K562 (cell line): ENCODE results near the gene PRSS57. TPM values are rescaled to one million over a fixed set of nuclear protein-coding genes. Genes with fewer than 3 reads are reported as not detected.

Source experiments
- ATF1 ChIP-seq, 2 experiments: fragments of 450-650 bp in 1 of 2; IDR thresholded peaks; 2 replicates each; pipeline ENCODE4 v1.6.1; 2016; ENCODE audit warnings: missing compliant biosample characterization in 1 of 2, missing genetic modification characterization in 1 of 2
- BRD9 ChIP-seq: fragments of 450-650 bp; IDR thresholded peaks from 2 replicates; pipeline ENCODE4 v1.6.1; 2018; ENCODE audit warnings: low read depth; ENCODE audit not compliant: partially characterized antibody
- DIDO1 ChIP-seq: fragments of 450-650 bp; IDR thresholded peaks from 2 replicates; pipeline ENCODE4 v1.6.1; 2016; ENCODE audit warnings: low read depth, missing biosample characterization, missing genetic modification characterization
- EGR1 ChIP-seq: fragments of 450-650 bp; conservative IDR thresholded peaks from 2 replicates; pipeline ENCODE4 v1.6.1; 2017; ENCODE audit warnings: mild to moderate bottlenecking
- FOXJ3 ChIP-seq: sonication (generic); formaldehyde crosslinking; IDR thresholded peaks from 2 replicates; pipeline ENCODE4 v1.4.0; 2020; ENCODE audit warnings: mild to moderate bottlenecking, missing genetic modification reagents
- HIVEP1 ChIP-seq: fragments of 250-450 bp; sonication (Bioruptor Pico); IDR thresholded peaks from 2 replicates; pipeline ENCODE4 v1.4.0; 2020; ENCODE audit warnings: mild to moderate bottlenecking
- MIER1 ChIP-seq: fragments of 450-650 bp; IDR thresholded peaks from 2 replicates; pipeline ENCODE4 v1.6.1; 2016; ENCODE audit warnings: antibody characterized with exemption, mild to moderate bottlenecking, low read depth
- SNIP1 ChIP-seq: fragments of 450-650 bp; IDR thresholded peaks from 2 replicates; pipeline ENCODE4 v1.7.1; 2017; ENCODE audit warnings: low read depth, mild to moderate bottlenecking
- TBL1XR1 ChIP-seq, 2 experiments: IDR thresholded peaks; 2 replicates each; pipeline ENCODE4 v1.6.1; 2012; ENCODE audit warnings: improper control_type of control experiment in 2 of 2, low read length in 2 of 2, mild to moderate bottlenecking in 1 of 2
- TCF7L2 ChIP-seq: fragments of 150-350 bp; IDR thresholded peaks from 2 replicates; pipeline ENCODE4 v1.6.1; 2016; ENCODE audit warnings: low read depth, mild to moderate bottlenecking, low read length, moderate library complexity
- ZNF707 ChIP-seq: fragments of 250-450 bp; sonication (Bioruptor Pico); conservative IDR thresholded peaks from 2 replicates; pipeline ENCODE4 v1.8.0; 2022; ENCODE audit warnings: inconsistent platforms, mild to moderate bottlenecking, moderate library complexity
- ZNF76 ChIP-seq: fragments of 250-450 bp; sonication (Bioruptor Pico); IDR thresholded peaks from 2 replicates; pipeline ENCODE4 v1.4.0; 2020; ENCODE audit warnings: mild to moderate bottlenecking, moderate library complexity, borderline replicate concordance
- polyA plus RNA-seq, 8 experiments: library from polyadenylated mRNA; depleted of rRNA in 4 of 8; stranded (reverse) in 5 of 8; unstranded in 3 of 8; fragments of >200 nt; fragmentation: Nextera tagmentation in 2 of 8; fragmentation: Illumina TruSeq in 1 of 8; extraction: Ambion mirVana in 2 of 8; extraction: Trizol in 1 of 8; gene quantifications; 2 replicates each; pipeline versions ENCODE4 v1.2.1 to v1.2.3, GENCODE V29; 2011 to 2014; ENCODE audit warnings: inconsistent platforms in 1 of 8, missing spikeins in 1 of 8
- total RNA-seq, 7 experiments: library from RNA; depleted of rRNA in 6 of 7; stranded (reverse); fragments of >200 nt in 6 of 7; fragmentation: Illumina TruSeq in 2 of 7; extraction: Trizol in 2 of 7; gene quantifications; 2 replicates each; pipeline versions ENCODE4 v1.2.1 to v1.2.3, GENCODE V29; 2011 to 2021; ENCODE audit warnings: low replicate concordance in 1 of 7
- TF ChIP-seq, protein P1 (sequence below): fragments of 250-450 bp; sonication (Bioruptor Pico); IDR thresholded peaks from 2 replicates; pipeline ENCODE4 v1.5.0; 2021
- TF ChIP-seq, protein P2 (sequence below), 2 experiments: fragments of 450-650 bp in 1 of 2; sonication (generic) in 1 of 2; formaldehyde crosslinking; conservative IDR thresholded peaks; 2 replicates each; pipeline versions ENCODE4 v1.4.0 to v1.8.1; 2020 to 2022; ENCODE audit warnings: mild to moderate bottlenecking in 1 of 2, missing genetic modification reagents in 1 of 2
- TF ChIP-seq, protein P3 (sequence below): fragments of 450-650 bp; IDR thresholded peaks from 2 replicates; pipeline ENCODE4 v1.6.1; 2016; ENCODE audit warnings: mild to moderate bottlenecking, moderate library complexity

PRSS57 gene
- total and polyA plus RNA-seq, 9 of the 15 experiments (the other 6 are each of a cell fraction or from before 2014, with no cell fraction given) = 0.06 to 2.5 (median 1.3) TPM; not detected in 3

DNA sequence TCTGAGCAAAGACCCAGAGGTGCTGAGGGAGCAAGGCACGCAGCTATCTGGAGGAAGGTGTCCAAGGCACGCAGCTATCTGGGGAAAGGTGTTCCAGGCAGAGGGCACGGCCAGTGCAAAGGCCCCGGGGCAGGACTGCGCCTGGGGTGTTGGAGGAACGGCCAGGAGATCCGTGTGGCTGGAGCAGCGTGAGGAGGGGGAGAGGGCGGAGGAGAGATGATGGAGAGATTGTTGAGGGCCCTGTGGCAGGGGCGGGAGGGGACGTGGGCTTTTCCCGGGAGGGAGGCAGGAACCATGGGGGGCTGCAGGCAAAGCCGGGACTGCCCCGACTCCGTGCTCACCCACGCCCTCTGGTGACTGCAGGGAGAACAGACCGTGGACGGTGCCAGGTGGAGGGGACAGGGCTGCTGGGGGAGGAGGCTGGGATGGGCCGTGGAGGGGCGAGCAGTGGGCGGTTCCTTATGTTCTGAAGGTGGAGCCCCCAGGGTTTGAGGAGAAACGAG lies 42.4 kb upstream of the PRSS57 start (continued):
- TF ChIP-seq, protein P1, sequence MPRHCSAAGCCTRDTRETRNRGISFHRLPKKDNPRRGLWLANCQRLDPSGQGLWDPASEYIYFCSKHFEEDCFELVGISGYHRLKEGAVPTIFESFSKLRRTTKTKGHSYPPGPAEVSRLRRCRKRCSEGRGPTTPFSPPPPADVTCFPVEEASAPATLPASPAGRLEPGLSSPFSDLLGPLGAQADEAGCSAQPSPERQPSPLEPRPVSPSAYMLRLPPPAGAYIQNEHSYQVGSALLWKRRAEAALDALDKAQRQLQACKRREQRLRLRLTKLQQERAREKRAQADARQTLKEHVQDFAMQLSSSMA (CRISPR knock-in tag) = no peak
- no peak for TF ChIP-seq TCF7L2
- no peak for TF ChIP-seq ZNF76 (CRISPR knock-in tag)
- no peak for TF ChIP-seq DIDO1 (tag)
- TF ChIP-seq HIVEP1 (CRISPR knock-in tag) = no peak
- TF ChIP-seq BRD9 = no peak
- no peak for TF ChIP-seq ATF1 (CRISPR knock-in tag; IDR thresholded peaks at IDR 0.05)
- TF ChIP-seq ATF1 (tag; IDR thresholded peaks at IDR 0.05) = no peak
- no peak for TF ChIP-seq MIER1
- TF ChIP-seq ZNF707 (CRISPR knock-in tag) = no peak
- TF ChIP-seq TBL1XR1 (IDR thresholded peaks at IDR 0.05; ENCODE audit: low read length in 2 of 2) = no peak
- TF ChIP-seq, protein P2, sequence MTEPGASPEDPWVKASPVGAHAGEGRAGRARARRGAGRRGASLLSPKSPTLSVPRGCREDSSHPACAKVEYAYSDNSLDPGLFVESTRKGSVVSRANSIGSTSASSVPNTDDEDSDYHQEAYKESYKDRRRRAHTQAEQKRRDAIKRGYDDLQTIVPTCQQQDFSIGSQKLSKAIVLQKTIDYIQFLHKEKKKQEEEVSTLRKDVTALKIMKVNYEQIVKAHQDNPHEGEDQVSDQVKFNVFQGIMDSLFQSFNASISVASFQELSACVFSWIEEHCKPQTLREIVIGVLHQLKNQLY (CRISPR knock-in tag; conservative IDR thresholded peaks at IDR 0.05) = no peak
- TF ChIP-seq SNIP1 = no peak
- TF ChIP-seq, protein P3, sequence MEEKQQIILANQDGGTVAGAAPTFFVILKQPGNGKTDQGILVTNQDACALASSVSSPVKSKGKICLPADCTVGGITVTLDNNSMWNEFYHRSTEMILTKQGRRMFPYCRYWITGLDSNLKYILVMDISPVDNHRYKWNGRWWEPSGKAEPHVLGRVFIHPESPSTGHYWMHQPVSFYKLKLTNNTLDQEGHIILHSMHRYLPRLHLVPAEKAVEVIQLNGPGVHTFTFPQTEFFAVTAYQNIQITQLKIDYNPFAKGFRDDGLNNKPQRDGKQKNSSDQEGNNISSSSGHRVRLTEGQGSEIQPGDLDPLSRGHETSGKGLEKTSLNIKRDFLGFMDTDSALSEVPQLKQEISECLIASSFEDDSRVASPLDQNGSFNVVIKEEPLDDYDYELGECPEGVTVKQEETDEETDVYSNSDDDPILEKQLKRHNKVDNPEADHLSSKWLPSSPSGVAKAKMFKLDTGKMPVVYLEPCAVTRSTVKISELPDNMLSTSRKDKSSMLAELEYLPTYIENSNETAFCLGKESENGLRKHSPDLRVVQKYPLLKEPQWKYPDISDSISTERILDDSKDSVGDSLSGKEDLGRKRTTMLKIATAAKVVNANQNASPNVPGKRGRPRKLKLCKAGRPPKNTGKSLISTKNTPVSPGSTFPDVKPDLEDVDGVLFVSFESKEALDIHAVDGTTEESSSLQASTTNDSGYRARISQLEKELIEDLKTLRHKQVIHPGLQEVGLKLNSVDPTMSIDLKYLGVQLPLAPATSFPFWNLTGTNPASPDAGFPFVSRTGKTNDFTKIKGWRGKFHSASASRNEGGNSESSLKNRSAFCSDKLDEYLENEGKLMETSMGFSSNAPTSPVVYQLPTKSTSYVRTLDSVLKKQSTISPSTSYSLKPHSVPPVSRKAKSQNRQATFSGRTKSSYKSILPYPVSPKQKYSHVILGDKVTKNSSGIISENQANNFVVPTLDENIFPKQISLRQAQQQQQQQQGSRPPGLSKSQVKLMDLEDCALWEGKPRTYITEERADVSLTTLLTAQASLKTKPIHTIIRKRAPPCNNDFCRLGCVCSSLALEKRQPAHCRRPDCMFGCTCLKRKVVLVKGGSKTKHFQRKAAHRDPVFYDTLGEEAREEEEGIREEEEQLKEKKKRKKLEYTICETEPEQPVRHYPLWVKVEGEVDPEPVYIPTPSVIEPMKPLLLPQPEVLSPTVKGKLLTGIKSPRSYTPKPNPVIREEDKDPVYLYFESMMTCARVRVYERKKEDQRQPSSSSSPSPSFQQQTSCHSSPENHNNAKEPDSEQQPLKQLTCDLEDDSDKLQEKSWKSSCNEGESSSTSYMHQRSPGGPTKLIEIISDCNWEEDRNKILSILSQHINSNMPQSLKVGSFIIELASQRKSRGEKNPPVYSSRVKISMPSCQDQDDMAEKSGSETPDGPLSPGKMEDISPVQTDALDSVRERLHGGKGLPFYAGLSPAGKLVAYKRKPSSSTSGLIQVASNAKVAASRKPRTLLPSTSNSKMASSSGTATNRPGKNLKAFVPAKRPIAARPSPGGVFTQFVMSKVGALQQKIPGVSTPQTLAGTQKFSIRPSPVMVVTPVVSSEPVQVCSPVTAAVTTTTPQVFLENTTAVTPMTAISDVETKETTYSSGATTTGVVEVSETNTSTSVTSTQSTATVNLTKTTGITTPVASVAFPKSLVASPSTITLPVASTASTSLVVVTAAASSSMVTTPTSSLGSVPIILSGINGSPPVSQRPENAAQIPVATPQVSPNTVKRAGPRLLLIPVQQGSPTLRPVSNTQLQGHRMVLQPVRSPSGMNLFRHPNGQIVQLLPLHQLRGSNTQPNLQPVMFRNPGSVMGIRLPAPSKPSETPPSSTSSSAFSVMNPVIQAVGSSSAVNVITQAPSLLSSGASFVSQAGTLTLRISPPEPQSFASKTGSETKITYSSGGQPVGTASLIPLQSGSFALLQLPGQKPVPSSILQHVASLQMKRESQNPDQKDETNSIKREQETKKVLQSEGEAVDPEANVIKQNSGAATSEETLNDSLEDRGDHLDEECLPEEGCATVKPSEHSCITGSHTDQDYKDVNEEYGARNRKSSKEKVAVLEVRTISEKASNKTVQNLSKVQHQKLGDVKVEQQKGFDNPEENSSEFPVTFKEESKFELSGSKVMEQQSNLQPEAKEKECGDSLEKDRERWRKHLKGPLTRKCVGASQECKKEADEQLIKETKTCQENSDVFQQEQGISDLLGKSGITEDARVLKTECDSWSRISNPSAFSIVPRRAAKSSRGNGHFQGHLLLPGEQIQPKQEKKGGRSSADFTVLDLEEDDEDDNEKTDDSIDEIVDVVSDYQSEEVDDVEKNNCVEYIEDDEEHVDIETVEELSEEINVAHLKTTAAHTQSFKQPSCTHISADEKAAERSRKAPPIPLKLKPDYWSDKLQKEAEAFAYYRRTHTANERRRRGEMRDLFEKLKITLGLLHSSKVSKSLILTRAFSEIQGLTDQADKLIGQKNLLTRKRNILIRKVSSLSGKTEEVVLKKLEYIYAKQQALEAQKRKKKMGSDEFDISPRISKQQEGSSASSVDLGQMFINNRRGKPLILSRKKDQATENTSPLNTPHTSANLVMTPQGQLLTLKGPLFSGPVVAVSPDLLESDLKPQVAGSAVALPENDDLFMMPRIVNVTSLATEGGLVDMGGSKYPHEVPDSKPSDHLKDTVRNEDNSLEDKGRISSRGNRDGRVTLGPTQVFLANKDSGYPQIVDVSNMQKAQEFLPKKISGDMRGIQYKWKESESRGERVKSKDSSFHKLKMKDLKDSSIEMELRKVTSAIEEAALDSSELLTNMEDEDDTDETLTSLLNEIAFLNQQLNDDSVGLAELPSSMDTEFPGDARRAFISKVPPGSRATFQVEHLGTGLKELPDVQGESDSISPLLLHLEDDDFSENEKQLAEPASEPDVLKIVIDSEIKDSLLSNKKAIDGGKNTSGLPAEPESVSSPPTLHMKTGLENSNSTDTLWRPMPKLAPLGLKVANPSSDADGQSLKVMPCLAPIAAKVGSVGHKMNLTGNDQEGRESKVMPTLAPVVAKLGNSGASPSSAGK = no peak
- no peak for TF ChIP-seq EGR1
- no peak for TF ChIP-seq FOXJ3 (CRISPR knock-in tag)
